Measurements from ENCODE around the gene EDC4.
"Not testable (repeated sequence)": the region's sequence is repeated elsewhere in the genome, so short reads cannot be mapped to it uniquely, and the experiment has no call there.

EDC4 gene, protein sequence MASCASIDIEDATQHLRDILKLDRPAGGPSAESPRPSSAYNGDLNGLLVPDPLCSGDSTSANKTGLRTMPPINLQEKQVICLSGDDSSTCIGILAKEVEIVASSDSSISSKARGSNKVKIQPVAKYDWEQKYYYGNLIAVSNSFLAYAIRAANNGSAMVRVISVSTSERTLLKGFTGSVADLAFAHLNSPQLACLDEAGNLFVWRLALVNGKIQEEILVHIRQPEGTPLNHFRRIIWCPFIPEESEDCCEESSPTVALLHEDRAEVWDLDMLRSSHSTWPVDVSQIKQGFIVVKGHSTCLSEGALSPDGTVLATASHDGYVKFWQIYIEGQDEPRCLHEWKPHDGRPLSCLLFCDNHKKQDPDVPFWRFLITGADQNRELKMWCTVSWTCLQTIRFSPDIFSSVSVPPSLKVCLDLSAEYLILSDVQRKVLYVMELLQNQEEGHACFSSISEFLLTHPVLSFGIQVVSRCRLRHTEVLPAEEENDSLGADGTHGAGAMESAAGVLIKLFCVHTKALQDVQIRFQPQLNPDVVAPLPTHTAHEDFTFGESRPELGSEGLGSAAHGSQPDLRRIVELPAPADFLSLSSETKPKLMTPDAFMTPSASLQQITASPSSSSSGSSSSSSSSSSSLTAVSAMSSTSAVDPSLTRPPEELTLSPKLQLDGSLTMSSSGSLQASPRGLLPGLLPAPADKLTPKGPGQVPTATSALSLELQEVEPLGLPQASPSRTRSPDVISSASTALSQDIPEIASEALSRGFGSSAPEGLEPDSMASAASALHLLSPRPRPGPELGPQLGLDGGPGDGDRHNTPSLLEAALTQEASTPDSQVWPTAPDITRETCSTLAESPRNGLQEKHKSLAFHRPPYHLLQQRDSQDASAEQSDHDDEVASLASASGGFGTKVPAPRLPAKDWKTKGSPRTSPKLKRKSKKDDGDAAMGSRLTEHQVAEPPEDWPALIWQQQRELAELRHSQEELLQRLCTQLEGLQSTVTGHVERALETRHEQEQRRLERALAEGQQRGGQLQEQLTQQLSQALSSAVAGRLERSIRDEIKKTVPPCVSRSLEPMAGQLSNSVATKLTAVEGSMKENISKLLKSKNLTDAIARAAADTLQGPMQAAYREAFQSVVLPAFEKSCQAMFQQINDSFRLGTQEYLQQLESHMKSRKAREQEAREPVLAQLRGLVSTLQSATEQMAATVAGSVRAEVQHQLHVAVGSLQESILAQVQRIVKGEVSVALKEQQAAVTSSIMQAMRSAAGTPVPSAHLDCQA (N-terminal part only)

GRCh38 chr16:67872631-67873434 is at the start of gene EDC4:
Gene EDC4, plus strand, starts transcription at chr16:67873052. Its CDS starts 210 bp downstream, at chr16:67873262.
- peak; percentile 50 to 57 for DNase-seq

GRCh38 chr16:67825119-67825518 is 47.7 kb upstream of the EDC4 start:
- no peak for DNase-seq

GRCh38 chr16:67825906-67826305 is 46.9 kb upstream of the EDC4 start:
- DNase-seq, result no peak

GRCh38 chr16:67828651-67829050 is 44.2 kb upstream of the EDC4 start:
- DNase-seq, result no peak

DNA sequence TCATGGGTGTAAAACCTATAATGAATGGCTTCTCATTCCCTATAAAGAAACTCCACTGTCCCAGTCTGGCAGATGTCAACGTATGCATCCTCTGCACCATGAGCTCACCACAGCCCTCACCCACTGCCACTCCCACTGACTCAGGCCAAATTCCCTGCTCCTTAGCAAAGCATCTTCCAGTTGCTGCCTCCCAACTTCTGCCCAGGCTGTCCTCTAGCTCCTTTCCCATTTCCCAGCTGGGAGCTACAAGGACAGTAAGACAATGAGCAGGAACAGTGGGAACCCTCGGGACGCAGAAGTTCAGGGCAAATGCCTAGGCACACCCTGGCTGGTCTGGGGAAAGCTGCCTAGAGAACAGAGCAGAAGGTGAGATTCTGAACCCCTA is 39.8 kb upstream of the EDC4 start:
- no peak for DNase-seq

- peak; percentile 83 to 90 for DNase-seq
Measured at GRCh38 chr16:67833415-67834241, 39.2 kb upstream of the EDC4 start.

GRCh38 chr16:67834242-67834614 is 38.6 kb upstream of the EDC4 start:
- no peak for DNase-seq

- DNase-seq, result not testable (repeated sequence)
Measured at GRCh38 chr16:67837190-67837589, 35.7 kb upstream of the EDC4 start.

GRCh38 chr16:67837811-67838210 is 35.0 kb upstream of the EDC4 start:
- no peak for DNase-seq

DNA sequence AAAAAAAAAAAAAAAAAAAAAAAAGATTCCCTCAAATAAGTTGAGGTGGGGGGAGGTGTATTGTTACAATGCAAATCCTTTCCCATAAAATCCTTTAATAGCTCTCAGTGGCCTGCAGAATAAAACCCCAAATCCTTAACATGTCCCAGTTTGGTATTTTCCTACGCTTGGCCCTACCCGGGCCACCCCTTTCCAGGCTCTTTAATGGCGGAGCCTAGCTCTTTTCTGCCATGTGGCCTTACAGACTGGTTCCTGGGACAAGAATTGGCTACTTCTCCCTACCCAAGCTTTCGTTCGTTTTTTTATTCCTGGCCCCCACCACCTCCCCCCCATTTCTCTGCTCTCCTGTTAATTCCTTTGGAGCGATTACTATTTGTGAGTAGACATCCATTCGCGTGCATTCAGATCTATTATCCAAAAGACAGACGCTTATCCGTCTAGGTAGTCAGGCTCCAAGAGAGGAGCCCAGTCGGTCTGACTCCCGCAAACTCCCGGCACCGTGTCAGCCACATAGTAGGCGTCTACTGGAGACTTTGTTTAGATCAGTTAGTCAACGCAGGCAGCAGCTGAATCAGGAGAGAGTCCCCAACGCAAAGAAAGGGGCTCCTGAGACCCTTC is 31.5 kb upstream of the EDC4 start:
- no peak for DNase-seq

DNA sequence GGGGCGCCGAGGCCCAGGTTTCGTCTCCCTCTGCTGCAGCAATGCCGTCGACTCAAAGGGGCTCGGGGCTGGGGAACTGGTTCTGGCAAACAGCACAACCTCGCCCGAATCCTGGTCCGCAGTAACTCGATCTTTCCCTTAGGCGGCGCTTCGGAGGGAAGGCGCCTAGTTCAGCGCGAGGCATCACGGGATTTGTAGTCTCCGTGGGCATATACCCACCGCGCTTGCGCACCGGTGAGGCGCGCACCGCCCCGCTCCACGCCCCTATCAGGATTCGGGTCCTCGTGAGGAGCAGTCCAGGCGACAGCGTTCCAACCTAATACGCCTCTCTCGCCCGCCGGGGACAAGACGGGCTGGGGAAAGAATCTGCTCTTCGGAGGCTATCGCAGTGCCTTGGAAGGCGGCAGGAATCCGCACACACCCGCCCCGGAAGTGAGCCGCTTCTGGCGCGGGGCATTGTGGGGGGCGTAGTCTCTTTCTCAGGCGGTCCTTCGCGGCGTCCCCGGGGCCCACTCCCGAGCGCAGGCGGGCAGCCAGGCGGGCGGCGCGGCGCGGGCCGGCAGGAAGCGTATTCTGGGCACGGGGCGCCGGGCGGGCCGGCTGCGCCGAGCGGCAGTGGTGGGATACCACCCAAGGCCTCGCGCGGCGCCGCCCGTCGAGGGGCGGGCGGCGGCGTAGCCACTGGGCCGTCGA is 30.9 kb upstream of the EDC4 start, which contains the start of gene THAP11:
THAP11 (plus strand) TSS at position 505 of the 693 bp plus-strand sequence. CDS start 235 bp downstream, outside the sequence.
- peak; percentile 91 to 93 for DNase-seq

- DNase-seq, result peak; percentile 17 to 43
Measured at GRCh38 chr16:67842509-67843342, 30.1 kb upstream of the EDC4 start.

DNA sequence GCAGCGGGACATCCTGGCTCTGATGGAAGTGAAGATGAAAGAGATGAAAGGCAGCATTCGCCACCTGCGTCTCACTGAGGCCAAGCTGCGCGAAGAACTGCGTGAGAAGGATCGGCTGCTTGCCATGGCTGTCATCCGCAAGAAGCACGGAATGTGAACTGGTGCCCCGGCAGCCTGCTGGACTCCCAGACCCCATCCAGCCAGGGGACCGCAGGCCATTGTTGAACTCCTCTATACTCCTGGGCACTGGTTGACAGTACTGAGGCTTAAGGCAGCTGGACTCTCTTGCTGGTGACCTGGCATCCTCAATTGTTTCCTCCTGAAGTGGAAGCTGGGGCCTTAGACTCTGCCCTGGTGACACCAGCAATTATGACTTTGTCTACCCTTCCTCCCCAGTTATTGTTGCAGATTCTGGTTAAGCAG is 29.5 kb upstream of the EDC4 start:
- no peak for DNase-seq

DNA sequence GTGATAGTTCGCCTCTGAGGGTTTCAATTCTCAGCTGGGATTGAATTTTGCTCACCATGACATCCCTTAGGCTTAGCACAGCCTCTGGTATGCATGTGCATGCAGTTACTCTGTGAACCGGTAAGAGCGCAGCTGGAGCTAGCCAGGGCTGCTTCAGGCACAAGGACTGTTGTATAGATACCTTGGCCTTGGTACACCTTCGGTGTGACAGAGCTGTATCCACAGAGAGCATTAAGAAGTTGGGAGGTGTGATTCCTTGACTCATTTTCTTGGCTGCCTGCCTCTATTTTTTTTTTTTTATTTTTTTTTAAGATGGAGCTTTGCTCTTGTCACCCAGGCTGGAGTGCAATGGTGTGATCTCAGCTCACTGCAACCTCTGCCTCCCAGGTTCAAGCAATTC is 28.4 kb upstream of the EDC4 start:
- DNase-seq, result no peak

GRCh38 chr16:67845291-67846062 is 27.4 kb upstream of the EDC4 start:
- DNase-seq, result no peak

- no peak for DNase-seq
Measured at GRCh38 chr16:67846063-67846319, 26.9 kb upstream of the EDC4 start.

DNA sequence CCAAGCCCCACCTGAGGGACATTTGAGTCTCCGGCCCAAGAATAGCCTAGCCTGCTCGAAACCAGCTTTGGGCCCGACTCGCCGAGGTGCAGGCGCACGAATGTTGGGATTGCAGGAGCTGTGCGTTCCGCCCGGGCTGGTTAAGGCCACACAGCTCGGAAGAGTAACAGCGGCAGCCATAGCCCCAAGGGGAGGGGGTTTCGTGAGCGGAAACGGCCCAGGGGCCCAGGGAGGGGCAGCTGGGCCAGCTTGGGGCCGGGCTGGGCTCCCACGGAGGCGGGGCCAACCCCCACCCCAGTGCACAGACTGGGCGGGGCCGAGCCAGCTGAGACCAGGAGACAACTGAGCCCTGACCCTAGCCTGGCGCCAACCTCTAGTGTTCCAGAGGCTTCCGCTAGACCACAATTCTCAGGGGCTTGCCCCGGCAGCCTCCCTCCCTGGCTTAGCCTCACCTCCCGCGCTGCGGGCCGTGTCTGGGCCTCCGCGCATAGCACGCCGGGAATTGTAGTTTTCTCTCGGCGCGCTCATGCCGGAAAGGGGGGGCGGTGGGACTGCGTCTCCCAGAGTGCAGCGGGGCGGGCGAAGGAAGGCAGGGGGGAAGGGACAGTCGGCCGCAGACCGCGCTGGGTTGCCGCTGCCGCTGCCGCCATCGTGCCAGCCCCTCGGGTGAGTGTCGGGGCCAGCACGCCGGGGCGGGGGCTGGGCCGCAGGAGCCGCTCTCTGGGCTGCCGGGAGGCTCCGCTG is 26.4 kb upstream of the EDC4 start, which contains the start of gene NUTF2:
NUTF2 (plus strand) TSS at position 614 of the 744 bp plus-strand sequence. CDS start 18,198 bp downstream, outside the sequence.
- peak; percentile 90 to 91 for DNase-seq
